Measurements from ENCODE around the gene VAC14.

GRCh38 chr16:70721202-70721963 lies 79.6 kb downstream of the VAC14 start:
- TF ChIP-seq CTCF (IDR thresholded peaks at IDR 0.05; ENCODE audit: insufficient read depth, low read length) (no peak), REST (IDR thresholded peaks at IDR 0.05; ENCODE audit: insufficient replicate concordance, low read depth) (no peak), GABPA (IDR thresholded peaks at IDR 0.05; ENCODE audit: low read depth) (no peak), SPI1 (IDR thresholded peaks at IDR 0.05; ENCODE audit: borderline replicate concordance, low read depth) (no peak), POLR2AphosphoS5 (IDR thresholded peaks at IDR 0.05; ENCODE audit: low read depth) (no peak)
